DMS79 (cell line): ENCODE results near the gene CAMK1D.
"Not testable (repeated sequence)": the region's sequence is repeated elsewhere in the genome, so short reads cannot be mapped to it uniquely, and the experiment has no call there.

Experiments used
- DNase-seq: peaks from one replicate; lab custom pipeline; 2025; lab: John Stamatoyannopoulos, UW

CAMK1D gene

DNA sequence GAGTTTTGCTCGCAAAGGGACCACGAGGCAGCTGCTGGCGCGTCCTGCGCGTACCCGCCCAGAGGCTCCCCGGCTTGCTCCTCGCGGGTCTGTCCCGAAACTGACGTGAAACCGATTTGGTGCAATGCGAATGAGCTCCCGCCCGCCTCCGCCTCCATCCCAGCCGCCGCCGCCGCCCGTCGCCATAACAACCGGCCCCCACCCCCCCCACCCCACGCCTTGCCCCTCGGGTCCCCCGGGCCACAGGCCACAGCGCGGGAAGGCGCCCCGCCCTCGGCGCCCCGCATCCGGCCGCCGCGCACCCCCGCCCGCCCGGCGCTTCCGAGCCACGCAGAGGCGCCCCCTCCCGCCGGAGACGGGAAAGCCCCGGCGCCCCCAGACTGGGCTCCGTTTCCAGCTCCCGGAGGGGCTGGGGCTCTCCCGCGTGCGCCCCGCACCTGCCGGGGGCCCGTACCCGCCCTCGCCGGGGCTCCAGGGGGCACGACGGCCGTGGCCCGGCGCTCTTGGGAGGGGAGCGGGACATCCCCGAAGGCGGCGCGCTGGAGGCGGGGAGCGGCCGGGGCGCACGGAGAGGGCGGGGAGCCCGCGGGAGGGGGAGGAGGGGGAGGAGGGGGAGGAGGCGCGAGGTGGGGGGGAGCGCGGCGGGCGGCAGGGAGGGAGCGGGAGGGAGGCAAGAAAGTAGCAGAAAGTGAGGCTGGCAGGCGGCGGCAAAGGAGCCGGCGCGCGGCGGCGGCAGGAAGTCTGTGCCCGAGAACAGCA is at the start of gene CAMK1D:
CAMK1D (plus strand) TSS at position 678 of the 759 bp plus-strand sequence.
- DNase-seq = no peak

DNA sequence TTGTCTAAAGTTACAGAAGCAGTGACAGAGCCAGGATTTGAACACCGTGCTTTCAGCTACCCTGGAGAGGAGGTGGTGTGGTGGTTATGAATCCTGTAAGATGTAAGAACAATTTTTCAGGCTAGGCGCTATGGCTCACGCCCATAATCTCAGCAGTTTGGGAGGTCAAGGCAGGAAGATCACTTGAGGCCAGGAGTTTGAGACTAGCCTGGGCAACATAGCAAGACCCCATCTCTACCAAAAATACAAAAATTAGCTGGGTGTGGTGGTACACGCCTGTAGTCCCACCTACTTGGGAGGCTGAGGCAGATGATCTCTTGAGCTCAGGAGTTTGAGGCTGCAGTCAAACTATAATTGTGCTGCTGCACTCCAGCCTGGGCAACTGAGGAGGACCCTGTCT is 48.3 kb upstream of the CAMK1D start:
- DNase-seq = not testable (repeated sequence)

DNA sequence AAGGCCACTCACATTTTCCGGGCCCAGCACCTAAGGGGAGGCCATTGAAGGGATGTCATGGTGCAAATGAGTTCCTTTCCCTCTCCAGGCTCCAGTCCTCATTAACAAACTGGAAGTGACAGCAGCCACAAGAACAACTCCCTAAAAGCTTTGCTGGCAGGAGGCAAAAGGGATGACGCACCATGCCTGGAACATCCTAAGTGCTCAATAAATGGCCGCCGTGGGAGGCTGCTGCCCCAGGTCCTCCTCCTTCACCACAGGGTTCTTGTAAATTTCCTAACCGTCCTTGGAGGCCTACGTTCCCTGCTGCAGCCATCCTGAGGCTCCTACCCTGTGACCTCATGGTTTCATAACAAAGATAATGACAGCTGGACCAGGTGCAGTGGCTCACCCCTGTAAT is 41.3 kb upstream of the CAMK1D start:
- no peak for DNase-seq

DNA sequence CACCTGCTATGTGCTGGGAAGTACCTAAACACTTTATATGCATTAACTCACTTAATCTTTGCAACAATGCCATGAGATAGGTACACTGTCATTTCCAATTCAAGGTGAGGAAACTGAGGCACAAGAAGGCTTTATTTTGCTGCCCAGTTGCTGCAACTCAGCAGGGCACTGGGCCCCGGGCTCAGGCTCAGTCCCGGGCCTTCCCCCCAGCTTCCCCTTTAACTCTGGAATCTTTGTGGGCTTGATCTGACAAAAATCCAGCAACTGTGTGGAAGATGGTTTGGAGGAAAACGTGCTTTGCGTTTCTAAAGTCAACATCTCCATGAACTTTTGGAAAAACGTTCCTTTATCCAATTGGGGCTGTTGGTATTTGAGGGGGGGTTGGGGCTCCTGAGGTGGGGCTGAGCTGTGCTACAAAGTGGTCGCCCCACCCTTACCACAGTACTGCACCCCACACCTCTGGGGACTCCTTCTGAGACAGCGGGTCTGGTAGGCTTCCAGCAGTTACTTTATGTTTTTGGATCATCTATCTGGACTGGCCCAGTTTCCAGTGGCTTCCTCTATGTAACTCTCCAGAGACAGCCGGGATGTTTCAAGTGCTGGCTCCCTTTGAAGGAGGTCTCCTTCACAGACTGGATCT is 40.5 kb upstream of the CAMK1D start:
- DNase-seq = no peak

DNA sequence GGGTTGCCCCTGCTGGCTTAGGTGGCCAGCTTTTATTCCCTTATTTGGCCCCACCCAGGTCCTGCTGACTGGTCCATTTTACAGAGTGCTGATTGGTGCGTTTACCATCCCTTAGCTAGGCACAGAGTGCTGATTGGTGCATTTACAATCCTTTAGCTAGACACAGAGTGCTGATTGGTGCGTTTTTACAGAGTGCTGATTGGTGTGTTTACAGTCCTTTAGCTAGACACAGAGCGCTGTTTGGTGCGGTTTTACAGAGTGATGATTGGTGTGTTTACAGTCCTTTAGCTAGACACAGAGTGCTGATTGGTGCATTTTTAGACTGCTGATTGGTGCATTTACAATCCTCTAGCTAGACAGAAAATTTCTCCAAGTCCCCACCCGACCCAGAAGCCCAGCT is 39.6 kb upstream of the CAMK1D start:
- DNase-seq = not testable (repeated sequence)

DNA sequence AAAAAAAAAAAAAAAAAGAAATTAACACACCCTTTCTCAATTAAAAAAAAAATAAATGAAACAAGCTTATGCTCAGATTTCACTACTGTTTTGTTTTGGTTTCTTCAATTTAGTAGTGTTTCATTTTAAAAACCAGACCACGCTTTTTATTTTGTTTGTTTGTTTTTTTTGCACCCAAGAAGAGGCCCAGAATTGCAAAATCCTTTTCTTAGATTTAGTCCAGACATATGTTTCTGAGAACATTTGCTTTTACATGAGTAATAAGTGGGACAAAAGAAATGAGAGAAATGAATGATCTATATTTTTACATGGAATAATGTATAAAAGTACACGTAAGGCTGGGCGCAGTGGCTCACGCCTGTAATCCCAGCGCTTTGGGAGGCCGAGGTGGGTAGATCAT is 34.5 kb upstream of the CAMK1D start:
- DNase-seq = no peak

DNA sequence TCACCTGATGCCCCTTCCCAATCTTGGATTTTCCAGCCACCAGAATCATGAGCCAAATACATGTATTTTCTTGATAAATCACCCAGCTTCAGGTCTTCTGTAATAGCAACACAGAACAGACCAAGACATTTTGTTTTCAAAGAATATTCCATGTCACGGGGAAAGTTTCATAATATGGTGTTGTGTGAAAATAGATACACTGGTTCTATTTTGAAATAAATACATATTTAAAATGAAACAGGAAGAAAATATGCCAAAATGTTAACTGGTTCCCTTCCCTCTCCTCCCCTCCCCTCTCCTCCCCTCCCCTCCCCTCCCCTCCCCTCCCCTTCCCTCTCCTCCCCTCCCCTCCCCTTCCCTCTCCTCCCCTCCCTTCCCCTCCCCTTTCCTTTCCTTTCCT is 30.3 kb upstream of the CAMK1D start:
- no peak for DNase-seq

DNA sequence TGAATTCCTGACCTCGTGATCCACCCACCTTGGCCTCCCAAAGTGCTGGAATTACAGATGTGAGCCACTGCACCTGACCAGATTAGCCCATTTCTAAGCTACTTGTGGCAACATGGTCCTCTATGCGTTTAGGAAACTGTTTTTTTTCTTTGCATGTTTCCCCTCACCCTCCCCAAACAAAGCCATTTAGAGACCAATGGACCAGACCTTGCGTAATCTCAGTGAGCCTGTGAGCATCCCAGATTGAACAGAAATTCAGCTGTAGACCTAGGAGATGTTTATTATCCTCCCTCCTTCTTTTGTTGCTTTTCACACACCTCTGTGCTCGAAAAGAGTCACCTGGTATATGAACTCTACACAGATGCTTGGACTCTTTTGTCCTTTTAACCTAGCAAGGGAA is 28.5 kb upstream of the CAMK1D start:
- no peak for DNase-seq

DNA sequence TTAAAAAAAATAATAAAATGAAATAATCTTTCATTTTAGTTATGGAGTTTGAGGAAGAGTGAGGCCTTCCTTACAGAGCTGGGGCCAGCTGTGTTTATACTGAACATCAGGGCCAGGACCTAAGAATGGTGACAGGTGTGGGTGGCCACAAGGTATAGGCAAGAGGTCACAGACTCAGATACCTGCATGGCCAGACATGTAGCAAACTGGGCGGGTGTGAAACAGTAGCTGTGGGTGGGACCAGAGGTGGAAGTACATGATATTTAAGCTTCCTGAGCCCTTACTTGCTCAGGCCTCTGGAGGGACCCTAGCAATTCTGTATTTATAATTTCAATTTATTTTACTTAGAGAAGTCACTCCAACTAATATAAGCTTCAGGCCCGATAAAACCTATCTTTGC is 27.7 kb upstream of the CAMK1D start:
- DNase-seq = no peak

DNA sequence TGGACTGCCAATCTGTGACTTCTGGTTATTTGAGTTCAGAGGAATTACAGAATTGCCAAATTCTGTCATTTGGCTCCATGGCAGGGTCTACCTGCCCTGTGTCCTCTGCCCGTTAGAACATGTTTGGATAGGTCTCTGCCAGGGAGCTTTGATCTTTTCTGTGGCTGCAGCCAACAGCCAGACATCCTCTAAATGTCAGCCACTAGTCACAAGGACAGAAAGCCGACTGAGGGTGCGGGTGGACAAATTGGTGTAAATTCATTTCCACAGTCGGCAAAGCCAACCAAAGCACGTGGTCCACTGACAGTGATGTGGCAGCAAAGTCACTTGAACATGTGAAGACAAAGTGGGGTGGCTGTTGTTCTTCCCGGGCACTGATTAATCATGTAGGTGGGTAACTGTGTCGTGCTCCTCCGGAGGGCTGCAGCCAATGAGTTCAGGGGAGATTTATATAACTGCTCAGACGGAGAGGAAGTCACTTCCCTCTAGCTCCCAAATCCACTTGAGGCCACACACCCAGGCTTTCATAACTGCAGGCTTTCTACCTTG is 26.7 kb upstream of the CAMK1D start:
- DNase-seq = no peak

DNA sequence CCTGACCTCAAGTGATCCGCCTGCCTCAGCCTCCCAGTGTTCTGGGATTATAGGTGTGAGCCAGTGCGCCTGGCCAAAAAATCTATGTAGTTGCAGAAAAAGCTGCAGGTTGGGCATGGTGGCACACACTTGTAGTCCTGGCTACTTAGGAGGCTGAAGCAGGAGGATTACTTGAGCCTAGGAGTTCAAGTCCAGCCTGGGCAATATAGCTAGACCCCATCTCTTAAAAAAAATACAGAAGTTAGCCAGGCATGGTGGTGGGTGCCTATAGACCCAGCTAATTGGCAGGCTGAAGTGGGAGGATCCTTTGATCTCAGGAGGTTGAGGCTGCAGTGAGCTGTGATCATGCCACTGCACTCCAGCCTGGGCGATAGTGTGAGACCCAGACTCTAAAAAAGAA is 24.8 kb upstream of the CAMK1D start:
- no peak for DNase-seq

DNA sequence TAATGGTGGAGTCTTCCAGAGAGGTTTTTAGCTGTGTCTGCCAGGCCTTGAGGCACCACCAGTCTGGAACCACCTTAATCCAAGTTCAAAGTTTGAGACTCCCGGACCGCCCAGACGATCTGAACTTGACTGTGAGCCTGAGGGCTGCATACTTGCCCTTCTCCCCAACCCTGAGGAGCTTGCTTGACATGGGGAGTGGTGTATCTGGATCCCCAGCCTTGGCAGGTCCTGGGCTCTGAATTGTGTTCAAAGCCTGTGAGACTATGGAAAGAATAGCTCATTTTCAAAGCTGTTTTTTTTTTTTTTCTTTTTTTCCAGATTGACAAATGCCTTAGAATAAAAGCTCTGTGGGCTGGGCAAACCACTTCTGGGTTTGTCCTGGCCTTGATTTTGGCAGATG is 22.3 kb upstream of the CAMK1D start:
- no peak for DNase-seq

DNA sequence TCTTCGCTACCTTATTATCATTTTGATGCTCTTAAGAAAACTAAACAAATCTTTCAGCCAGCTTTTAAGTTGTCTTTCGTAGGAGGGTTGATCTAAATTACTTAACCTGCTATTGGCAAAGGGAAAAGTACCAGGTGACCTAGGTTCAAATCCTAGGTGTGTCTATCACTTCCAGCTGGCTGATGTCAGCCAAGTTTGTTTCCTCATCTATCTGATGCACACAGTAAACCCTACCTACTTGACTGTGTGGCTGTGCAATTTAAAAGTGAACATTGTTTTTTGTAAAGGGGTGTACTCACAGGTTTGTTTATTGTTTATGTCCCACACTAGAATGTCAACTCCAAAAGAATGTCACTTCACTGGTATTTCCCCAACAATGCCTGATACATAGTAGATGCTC is 21.9 kb upstream of the CAMK1D start:
- no peak for DNase-seq

DNA sequence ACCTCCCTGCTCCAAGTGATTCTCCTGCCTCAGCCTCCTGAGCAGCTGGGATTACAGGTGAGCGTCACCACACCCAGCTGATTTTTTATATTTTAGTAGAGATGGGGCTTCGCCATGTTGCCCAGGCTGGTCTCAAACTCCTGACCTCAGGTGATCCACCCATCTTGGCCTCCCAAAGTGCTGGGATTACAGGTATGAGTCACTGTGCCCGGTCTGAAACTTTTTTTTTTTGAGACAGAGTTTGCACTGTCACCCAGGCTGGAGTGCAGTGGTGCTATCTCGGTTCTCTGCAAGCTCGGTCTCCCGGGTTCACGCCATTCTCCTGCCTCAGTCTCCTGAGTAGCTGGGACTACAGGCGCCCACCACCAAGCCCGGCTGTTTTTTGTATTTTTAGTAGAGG is 21.0 kb upstream of the CAMK1D start:
- not testable (repeated sequence) for DNase-seq

DNA sequence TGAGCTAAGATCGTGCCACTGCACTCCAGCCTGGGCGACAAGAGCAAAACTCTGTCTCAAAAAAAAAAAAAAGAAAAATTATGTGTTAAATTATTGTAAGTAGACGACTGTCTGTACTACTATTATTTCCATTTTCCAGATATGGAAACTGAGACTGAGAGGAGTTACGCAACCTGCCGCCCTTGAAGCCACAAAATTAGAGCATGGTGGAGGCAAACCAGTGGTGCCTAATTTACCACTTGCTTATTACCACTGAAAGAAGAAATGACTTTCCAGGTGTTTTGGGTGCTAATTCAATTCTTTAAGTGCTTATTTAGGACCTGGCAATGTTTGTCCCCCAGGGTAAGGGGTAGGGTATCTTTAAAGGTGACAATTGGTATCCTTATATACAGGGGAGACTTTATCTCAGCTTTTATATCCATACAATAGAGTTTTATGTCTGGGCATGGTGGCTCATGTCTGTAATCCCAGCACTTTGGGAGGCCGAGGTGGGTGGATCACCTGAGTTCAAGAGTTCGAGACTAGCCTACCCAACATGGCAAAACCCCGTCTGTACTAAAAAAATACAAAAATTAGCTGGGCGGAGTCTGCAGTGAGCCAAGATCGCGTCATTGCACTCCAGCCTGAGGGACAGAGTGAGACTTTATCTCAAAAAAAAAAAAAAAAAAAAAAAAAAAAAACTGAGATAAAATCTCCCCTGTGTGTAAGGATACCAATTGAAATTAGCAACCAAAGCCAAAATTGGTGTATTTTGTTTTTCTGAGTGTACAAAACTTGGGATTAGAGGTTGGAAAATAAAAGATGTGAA is 16.6 kb upstream of the CAMK1D start:
- no peak for DNase-seq

DNA sequence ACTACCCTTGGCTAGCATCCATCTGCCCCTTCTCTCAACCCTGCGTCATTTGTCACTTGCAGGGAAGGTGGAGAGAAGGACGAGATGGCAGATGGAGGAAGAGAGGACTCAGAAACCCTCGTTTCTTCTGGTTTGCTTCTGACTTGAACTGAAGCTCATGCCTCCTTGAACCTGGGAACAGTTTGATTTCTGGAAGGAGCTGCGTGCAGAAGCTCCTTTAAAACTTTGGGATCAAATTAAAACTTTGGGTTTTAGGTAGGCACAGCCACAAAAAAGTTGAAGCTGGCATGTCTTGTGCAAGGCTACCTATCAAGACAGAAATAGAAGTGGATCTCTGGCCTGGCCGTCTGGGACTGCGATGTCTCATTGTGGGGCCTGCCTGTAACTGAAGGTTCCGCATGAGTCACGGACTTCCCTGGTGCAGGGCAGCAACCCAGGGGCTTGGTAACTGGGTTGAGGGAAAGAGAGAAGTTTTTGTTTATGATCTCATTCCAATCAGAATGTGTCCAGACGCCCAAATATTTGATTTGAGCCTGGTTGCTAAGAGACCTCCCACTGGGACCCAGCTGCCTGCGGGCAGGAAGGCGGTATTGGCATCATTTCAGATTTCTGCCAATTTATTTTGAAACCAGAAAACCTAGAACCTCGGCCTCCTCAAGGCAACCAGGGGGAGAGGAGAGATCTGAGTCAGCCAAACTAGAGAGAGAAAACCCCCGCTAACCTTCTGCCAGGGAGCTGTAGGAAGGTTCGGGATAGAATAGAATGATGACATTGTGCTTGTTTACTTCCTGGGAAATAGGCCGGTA is 15.8 kb upstream of the CAMK1D start:
- DNase-seq = no peak

DNA sequence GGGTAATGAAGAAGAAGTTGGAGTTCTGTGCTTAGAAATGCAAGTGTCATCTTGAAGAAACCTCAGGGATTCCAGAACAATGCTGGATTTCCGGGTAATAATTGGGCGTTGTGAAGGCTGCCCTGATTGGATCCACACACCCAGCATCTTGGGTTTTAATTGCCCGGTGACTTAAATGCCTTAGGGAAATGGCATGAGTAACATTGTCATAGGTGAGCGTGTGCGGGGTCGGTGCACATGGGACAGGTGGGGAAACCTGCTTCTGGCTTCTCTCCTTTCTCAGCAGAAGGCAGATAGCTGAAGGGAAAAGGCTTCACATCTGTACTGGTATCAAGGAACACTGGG is 15.2 kb upstream of the CAMK1D start:
- DNase-seq = no peak

DNA sequence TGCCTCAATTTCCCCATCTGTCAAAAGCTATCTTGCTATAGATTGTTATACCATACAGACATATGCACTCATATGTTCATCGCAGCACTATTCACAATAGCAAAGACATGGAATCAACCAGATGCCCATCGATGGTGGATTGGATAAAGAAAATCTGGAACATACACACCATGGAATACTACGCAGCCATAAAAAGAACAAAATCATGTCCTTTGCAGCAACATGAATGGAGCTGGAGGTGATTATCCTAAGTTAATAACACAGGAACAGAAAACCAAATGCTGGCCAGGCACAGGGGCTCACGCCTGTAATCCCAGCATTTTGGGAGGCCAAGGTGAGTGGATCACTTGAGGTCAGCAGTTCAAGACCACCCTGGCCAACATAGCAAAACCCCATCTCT is 14.2 kb upstream of the CAMK1D start:
- not testable (repeated sequence) for DNase-seq

DNA sequence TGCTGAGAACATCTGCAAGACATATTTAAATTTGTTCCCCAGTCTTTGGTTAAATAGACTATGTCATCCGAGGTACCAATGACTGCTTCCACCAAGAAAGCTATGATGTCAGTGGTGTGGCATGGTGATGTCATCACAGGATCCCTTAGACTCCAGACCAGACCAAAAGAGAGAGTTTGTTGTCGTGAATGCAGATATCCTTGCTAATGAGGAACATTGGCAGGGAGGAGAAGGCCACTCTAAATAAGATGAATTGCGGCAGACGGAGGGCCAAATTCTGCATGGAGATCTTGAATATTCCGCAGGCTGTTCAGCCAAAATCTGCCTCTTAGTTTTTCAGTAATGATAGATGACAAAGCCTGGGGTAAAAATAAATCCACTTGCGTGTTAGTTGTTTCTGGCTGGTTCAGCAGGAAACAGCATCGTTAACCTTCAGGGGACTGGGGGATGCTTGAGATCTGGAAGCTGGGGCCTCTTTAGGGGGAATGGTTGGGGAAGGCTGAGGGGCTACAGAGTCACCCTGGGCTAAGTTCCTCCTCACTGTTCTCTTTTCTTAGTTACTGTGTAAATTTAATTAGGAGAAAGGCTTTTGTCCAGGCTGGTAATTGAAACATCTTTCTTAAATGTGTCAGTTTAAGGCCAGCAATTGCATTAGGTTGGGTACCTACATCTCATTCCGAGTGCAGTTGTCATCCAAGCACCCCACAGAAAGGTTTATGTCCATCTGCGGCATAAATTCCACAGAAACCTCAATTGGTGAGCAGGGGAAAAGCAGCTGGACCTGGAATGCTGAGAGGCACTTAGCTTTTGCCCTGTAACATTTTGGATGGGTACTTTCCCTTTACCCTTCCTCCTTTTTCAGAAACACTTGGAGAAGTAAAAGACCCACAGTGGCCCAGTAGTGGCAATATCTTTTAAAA is 11.6 kb upstream of the CAMK1D start:
- no peak for DNase-seq

DNA sequence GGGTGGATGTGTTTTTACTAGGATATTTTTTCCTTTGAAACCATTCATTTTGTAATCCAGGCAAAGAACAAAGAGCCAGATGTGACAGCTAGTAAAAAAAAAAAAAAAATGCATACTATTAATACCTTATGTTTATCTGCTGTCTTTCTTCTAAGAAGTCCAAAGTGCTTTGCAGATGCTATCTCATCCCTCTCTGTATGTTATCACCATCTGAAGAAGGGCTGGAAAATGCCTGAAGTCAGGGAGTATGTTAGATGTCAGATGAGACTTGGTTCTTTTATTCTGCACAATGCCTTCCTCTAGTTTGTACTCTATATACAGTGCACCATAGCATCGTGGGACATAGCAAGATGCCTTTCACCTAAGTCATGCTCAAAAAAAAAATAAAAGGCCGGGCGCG is 10.4 kb upstream of the CAMK1D start:
- no peak for DNase-seq

DNA sequence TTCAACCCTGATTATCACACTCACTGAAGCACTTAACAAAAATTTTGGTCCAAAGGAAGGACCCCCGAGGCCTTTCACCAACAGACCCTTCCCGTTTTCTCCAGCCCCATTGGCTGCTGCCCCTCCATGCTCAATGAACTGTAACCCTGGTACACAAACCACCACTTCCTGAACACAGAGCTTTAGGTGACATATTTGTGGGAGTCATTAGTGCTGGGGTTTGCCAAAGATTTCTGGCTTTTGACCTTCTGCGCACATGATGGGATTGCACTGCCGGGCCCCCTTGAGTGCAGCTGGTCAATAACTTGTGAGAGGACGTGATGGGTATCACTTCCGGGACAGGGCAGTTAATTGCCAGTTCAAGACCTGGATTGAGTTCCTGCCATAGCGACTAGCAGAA is 9.0 kb upstream of the CAMK1D start:
- DNase-seq = no peak
